Activated CD8-positive, alpha-beta memory T cell treated with anti-CD3 and anti-CD28 coated beads, Interleukin-2, amount 50 U/mL, for 4 hours (primary cell): ENCODE data around the gene ANKS3.
"Not testable (repeated sequence)": the region's sequence is repeated elsewhere in the genome, so short reads cannot be mapped to it uniquely, and the experiment has no call there.

Experiments used
- DNase-seq: peaks from one replicate; pipeline ENCODE4 v3.0.0-alpha.2; 2020

The ANKS3 gene

GRCh38 chr16:4754865-4755264, 20.8 kb upstream of the ANKS3 start:
- DNase-seq = no peak

GRCh38 chr16:4753227-4753626, 19.2 kb upstream of the ANKS3 start:
- no peak for DNase-seq

- no peak for DNase-seq
Observed at GRCh38 chr16:4752351-4753100, 18.5 kb upstream of the ANKS3 start.

- DNase-seq = no peak
Observed at GRCh38 chr16:4750896-4751295, 16.8 kb upstream of the ANKS3 start.

- no peak for DNase-seq
Observed at GRCh38 chr16:4749700-4750257, 15.7 kb upstream of the ANKS3 start.

- no peak for DNase-seq
Observed at GRCh38 chr16:4748682-4749411, 14.8 kb upstream of the ANKS3 start.

GRCh38 chr16:4747906-4748681, 14.0 kb upstream of the ANKS3 start:
- DNase-seq = no peak

GRCh38 chr16:4746991-4747574, 13.0 kb upstream of the ANKS3 start:
- DNase-seq = no peak

GRCh38 chr16:4746215-4746614, 12.1 kb upstream of the ANKS3 start:
- DNase-seq = no peak

- no peak for DNase-seq
Observed at GRCh38 chr16:4745274-4745569, 11.2 kb upstream of the ANKS3 start.

GRCh38 chr16:4744555-4745273, 10.6 kb upstream of the ANKS3 start:
- no peak for DNase-seq

GRCh38 chr16:4743226-4743878, 9.3 kb upstream of the ANKS3 start:
- no peak for DNase-seq

- DNase-seq = not testable (repeated sequence)
Observed at GRCh38 chr16:4738370-4738769, 4.3 kb upstream of the ANKS3 start.

GRCh38 chr16:4737545-4737944, 3.5 kb upstream of the ANKS3 start:
- DNase-seq = no peak

- no peak for DNase-seq
Observed at GRCh38 chr16:4736546-4736945, 2.5 kb upstream of the ANKS3 start.

GRCh38 chr16:4734730-4735535, 862 bp upstream of the ANKS3 start:
- peak; percentile 95 for DNase-seq

GRCh38 chr16:4733747-4734062, 366 bp downstream of the ANKS3 start:
- DNase-seq = peak; percentile 52

- no peak for DNase-seq
Observed at GRCh38 chr16:4733211-4733742, 794 bp downstream of the ANKS3 start.

- no peak for DNase-seq
Observed at GRCh38 chr16:4729876-4730275, 4.2 kb downstream of the ANKS3 start.

GRCh38 chr16:4728676-4729075, 5.4 kb downstream of the ANKS3 start:
- DNase-seq = no peak

GRCh38 chr16:4726616-4727015, 7.5 kb downstream of the ANKS3 start:
- DNase-seq = no peak
